PC-9 (cell line): ENCODE results near the gene MAPT. TPM values are rescaled to one million over a fixed set of nuclear protein-coding genes. Genes with fewer than 3 reads are reported as not detected.

Source experiments
- BruUV-seq: library from RNA; stranded (reverse); fragments of 400-500 nt; replicated peaks from 2 replicates; lab custom pipeline; 2021; lab: Mats Ljungman, UMichigan
- CTCF ChIA-PET: fragments of 300-600 bp; sonication (Branson Sonifier 250); formaldehyde crosslinking; loops from one replicate; lab custom pipeline; 2022; ENCODE audit warnings: antibody characterized with exemption; lab: Charles Lee
- POLR2A ChIA-PET: fragments of 300-600 bp; sonication (Branson Sonifier 250); formaldehyde crosslinking; loops from one replicate; lab custom pipeline; 2022; ENCODE audit warnings: antibody characterized with exemption; ENCODE audit not compliant: unreplicated experiment; lab: Charles Lee
- DNase-seq, 2 experiments: peaks; one replicate each; pipeline versions ENCODE4 v3.0.0 to v3.0.0-alpha.2; 2015 to 2022; ENCODE audit warnings: mixed read lengths in 1 of 2
- H2AFZ ChIP-seq: fragments of 200-600 bp; sonication (generic); 2 replicates; pipeline ENCODE4 v1.8.1; 2017; ENCODE audit warnings: antibody characterized with exemption
- H3F3A ChIP-seq: fragments of 200-600 bp; sonication (generic); 2 replicates; pipeline ENCODE4 v1.8.1; 2017; ENCODE audit warnings: antibody characterized with exemption, mild to moderate bottlenecking, low read depth; ENCODE audit not compliant: insufficient read depth
- H3K27ac ChIP-seq: fragments of 200-600 bp; sonication (generic); 2 replicates; pipeline ENCODE4 v1.6.1; 2016; ENCODE audit warnings: mixed run types
- H3K27me3 ChIP-seq: fragments of 200-600 bp; sonication (generic); 2 replicates; pipeline ENCODE4 v1.6.1; 2016; ENCODE audit warnings: low read depth, mixed run types; ENCODE audit not compliant: insufficient read depth
- H3K36me3 ChIP-seq: fragments of 200-600 bp; sonication (generic); 2 replicates; pipeline ENCODE4 v1.6.1; 2016; ENCODE audit warnings: low read depth, mixed run types
- H3K4me1 ChIP-seq: fragments of 200-600 bp; sonication (generic); replicated peaks from 2 replicates; pipeline ENCODE4 v1.6.1; 2016; ENCODE audit warnings: mixed run types; ENCODE audit not compliant: insufficient read depth
- H3K4me2 ChIP-seq: fragments of 200-600 bp; sonication (generic); 2 replicates; pipeline ENCODE4 v1.6.1; 2017; ENCODE audit warnings: mixed run types
- H3K4me3 ChIP-seq: fragments of 200-600 bp; sonication (generic); 2 replicates; pipeline ENCODE4 v1.6.1; 2016; ENCODE audit warnings: mixed run types
- H3K79me2 ChIP-seq: fragments of 200-600 bp; sonication (generic); 2 replicates; pipeline ENCODE4 v1.6.1; 2017; ENCODE audit warnings: low read depth, mixed run types
- H3K9me2 ChIP-seq: fragments of 200-600 bp; sonication (generic); 2 replicates; pipeline ENCODE4 v1.8.1; 2017; ENCODE audit warnings: mild to moderate bottlenecking; ENCODE audit not compliant: insufficient read depth
- H3K9me3 ChIP-seq: fragments of 200-600 bp; sonication (generic); 2 replicates; pipeline ENCODE4 v1.8.1; 2016; ENCODE audit warnings: low read depth; ENCODE audit not compliant: insufficient read depth
- H4K20me1 ChIP-seq: fragments of 200-600 bp; sonication (generic); 2 replicates; pipeline ENCODE4 v1.8.1; 2017; ENCODE audit not compliant: insufficient read depth
- CTCF ChIP-seq: fragments of 200-600 bp; sonication (generic); conservative IDR thresholded peaks from 2 replicates; pipeline ENCODE4 v1.6.1; 2017; ENCODE audit warnings: mixed run types, antibody characterized with exemption, mild to moderate bottlenecking, moderate library complexity
- EZH2 ChIP-seq: fragments of 200-600 bp; sonication (generic); IDR thresholded peaks from 2 replicates; pipeline ENCODE4 v1.8.0; 2017; ENCODE audit warnings: antibody characterized with exemption, low read depth
- intact Hi-C: fragments of 100-400 bp; cut with micrococcal nuclease; formaldehyde crosslinking; loops from one replicate; pipeline ENCODE4 v1.10.0; 2022; ENCODE audit not compliant: unreplicated experiment
- total RNA-seq: library from RNA; stranded (reverse); gene quantifications from 2 replicates; pipeline ENCODE4 v1.2.3, GENCODE V29; 2021

MAPT gene
- total RNA-seq, 1 experiment from 2014 or later: 0.85 TPM

- H3K27me3 ChIP-seq: peaks cover 21% of the 10 kb centered on the region; the same call in 1 of the 2 replicates
- H3K9me3 ChIP-seq: no peaks in the 10 kb centered on the region
- no peaks in the 10 kb centered on the region for H3K79me2 ChIP-seq
- TF ChIP-seq CTCF: no peak
- TF ChIP-seq EZH2: no peak
- no peak overlapping the region for H3K4me2 ChIP-seq
- no peak overlapping the region for H2AFZ ChIP-seq
- no peaks in the 10 kb centered on the region for H4K20me1 ChIP-seq
- no TSS peak for BruUV-seq
- no peak overlapping the region for H3K27ac ChIP-seq
- no peaks in the 10 kb centered on the region for H3K4me1 ChIP-seq
- H3K36me3 ChIP-seq: no peaks in the 10 kb centered on the region
- H3K4me3 ChIP-seq: no peak overlapping the region
- CTCF ChIA-PET: no interaction called here
- DNase-seq: no peak
- intact Hi-C loops: no loop called here
- POLR2A ChIA-PET: no interaction called here
- H3K9me2 ChIP-seq: no peaks in the 10 kb centered on the region
- no peaks in the 10 kb centered on the region for H3F3A ChIP-seq
Observed at GRCh38 chr17:45927247-45927646, 32.9 kb downstream of the MAPT start.

GRCh38 chr17:45929344-45929743, 35.0 kb downstream of the MAPT start:
- H3K36me3 ChIP-seq: no peaks in the 10 kb centered on the region
- no peak for TF ChIP-seq EZH2
- no peak for TF ChIP-seq CTCF
- H3K4me1 ChIP-seq: no peaks in the 10 kb centered on the region
- DNase-seq: no peak
- POLR2A ChIA-PET: no interaction called here
- no peak overlapping the region for H3K4me2 ChIP-seq
- H3F3A ChIP-seq: no peaks in the 10 kb centered on the region
- peaks cover 17% of the 10 kb centered on the region; the same call in 1 of the 2 replicates for H3K27me3 ChIP-seq
- intact Hi-C loops: no loop called here
- no peaks in the 10 kb centered on the region for H3K79me2 ChIP-seq
- H3K9me3 ChIP-seq: no peaks in the 10 kb centered on the region
- no TSS peak for BruUV-seq
- CTCF ChIA-PET: no interaction called here
- no peak overlapping the region for H2AFZ ChIP-seq
- H3K9me2 ChIP-seq: no peaks in the 10 kb centered on the region
- no peak overlapping the region for H3K4me3 ChIP-seq
- H3K27ac ChIP-seq: no peak overlapping the region
- H4K20me1 ChIP-seq: no peaks in the 10 kb centered on the region

GRCh38 chr17:45930420-45930951, 36.1 kb downstream of the MAPT start:
- Histone ChIP-seq H3K4me3 (no peak overlapping the region), H3K4me2 (no peak overlapping the region), H3K36me3 (no peaks in the 10 kb centered on the region), H3K79me2 (no peaks in the 10 kb centered on the region), H3F3A (no peaks in the 10 kb centered on the region), H3K27ac (no peak overlapping the region), H3K27me3 (peaks cover 19% of the 10 kb centered on the region), H4K20me1 (no peaks in the 10 kb centered on the region), H3K9me3 (no peaks in the 10 kb centered on the region), H2AFZ (no peak overlapping the region), H3K9me2 (no peaks in the 10 kb centered on the region), H3K4me1 (no peaks in the 10 kb centered on the region)
- intact Hi-C loops: no loop called here
- ChIA-PET POLR2A (interaction anchor here (0.7 kb wide), 1 partner anchor 288 kb away, joined by 3 read pairs; no protein-coding TSS in a partner anchor), CTCF (interaction anchor here (0.7 kb wide), 1 partner anchor 32 kb away, joined by 4 read pairs; no protein-coding TSS in a partner anchor)
- TF ChIP-seq CTCF: no peak
- no peak for TF ChIP-seq EZH2
- DNase-seq: no peak
- BruUV-seq: no TSS peak
